K562 (cell line): ENCODE data around the gene CKMT1A.
"Not testable (repeated sequence)": the region's sequence is repeated elsewhere in the genome, so short reads cannot be mapped to it uniquely, and the experiment has no call there.

Experiments used
- CHD1 ChIP-seq: fragments of 200-600 bp; sonication (generic); IDR thresholded peaks from one replicate; pipeline ENCODE4 v1.6.1; 2012; ENCODE audit warnings: mild to moderate bottlenecking, moderate library complexity, low read length, inconsistent platforms
- KDM1A ChIP-seq, 2 experiments: fragments of 450-650 bp; IDR thresholded peaks; 2 replicates each; pipeline ENCODE4 v1.6.1; 2016; ENCODE audit warnings: mild to moderate bottlenecking in 2 of 2
- MXI1 ChIP-seq: IDR thresholded peaks from 2 replicates; pipeline ENCODE4 v1.6.1; 2011; ENCODE audit warnings: low read depth, mild to moderate bottlenecking, improper control_type of control experiment, low read length
- NR2F6 ChIP-seq: fragments of 450-650 bp; formaldehyde crosslinking; IDR thresholded peaks from 2 replicates; pipeline ENCODE4 v1.4.0; 2020; ENCODE audit warnings: mild to moderate bottlenecking
- POLR2AphosphoS5 ChIP-seq: IDR thresholded peaks from 2 replicates; pipeline ENCODE4 v1.6.1; 2011; ENCODE audit warnings: mild to moderate bottlenecking, low read depth, low read length, moderate library complexity; ENCODE audit not compliant: control insufficient read depth, insufficient read depth
- TCF7L2 ChIP-seq: fragments of 150-350 bp; IDR thresholded peaks from 2 replicates; pipeline ENCODE4 v1.6.1; 2016; ENCODE audit warnings: low read depth, mild to moderate bottlenecking, low read length, moderate library complexity
- TF ChIP-seq, protein P1 (sequence below): fragments of 250-450 bp; sonication (Bioruptor Pico); IDR thresholded peaks from 2 replicates; pipeline ENCODE4 v1.4.0; 2020
- TF ChIP-seq, protein P2 (sequence below), 3 experiments: IDR thresholded peaks in 2 of 3; conservative IDR thresholded peaks in 1 of 3; 2 replicates each; pipeline ENCODE4 v1.5.1; 2011 to 2012; ENCODE audit warnings: low read length in 3 of 3, mild to moderate bottlenecking in 3 of 3, control low read depth in 2 of 3, improper control_type of control experiment in 1 of 3, inconsistent platforms in 1 of 3, low read depth in 1 of 3, mixed read lengths in 1 of 3, moderate library complexity in 1 of 3; ENCODE audit not compliant: insufficient read depth in 2 of 3

DNA sequence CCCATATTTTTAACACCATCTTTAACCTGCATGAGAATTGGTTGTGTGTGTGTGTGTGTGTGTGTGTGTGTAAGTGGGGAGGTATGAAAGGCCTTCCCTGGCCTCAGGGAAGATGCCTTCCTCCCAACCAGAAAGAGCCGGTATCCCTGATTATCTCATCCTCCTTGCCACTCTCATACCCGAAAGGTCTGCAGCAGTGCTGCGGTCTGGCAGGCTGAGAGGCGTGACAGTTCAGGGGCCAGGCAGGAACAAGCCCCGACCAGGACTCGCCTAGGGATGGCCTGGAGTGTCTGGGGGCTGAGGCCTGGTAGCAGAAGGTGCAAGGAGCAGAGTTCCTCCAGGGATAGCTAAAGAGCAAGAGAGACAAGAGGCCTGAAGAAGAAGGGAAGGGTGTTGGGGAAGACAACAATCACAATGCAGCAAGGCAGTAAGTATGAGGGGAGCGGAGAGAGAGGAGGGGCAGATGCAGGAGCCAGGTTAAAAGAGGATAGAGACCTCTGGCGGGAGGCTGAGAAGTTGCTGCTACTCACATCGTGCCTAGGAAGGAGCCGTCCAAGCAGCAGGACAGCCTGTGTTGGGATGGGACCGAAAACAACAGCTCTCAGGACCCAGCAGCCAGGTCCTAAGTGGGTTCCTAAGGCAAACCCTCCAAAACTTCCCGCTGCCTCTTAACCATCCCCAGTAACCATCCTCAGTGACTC is 16.9 kb downstream of the CKMT1A start:
- TF ChIP-seq POLR2AphosphoS5; NR2F6 (CRISPR knock-in tag); KDM1A (IDR thresholded peaks at IDR 0.05); MXI1; CHD1; TCF7L2: not testable (repeated sequence)
- TF ChIP-seq, protein P1, sequence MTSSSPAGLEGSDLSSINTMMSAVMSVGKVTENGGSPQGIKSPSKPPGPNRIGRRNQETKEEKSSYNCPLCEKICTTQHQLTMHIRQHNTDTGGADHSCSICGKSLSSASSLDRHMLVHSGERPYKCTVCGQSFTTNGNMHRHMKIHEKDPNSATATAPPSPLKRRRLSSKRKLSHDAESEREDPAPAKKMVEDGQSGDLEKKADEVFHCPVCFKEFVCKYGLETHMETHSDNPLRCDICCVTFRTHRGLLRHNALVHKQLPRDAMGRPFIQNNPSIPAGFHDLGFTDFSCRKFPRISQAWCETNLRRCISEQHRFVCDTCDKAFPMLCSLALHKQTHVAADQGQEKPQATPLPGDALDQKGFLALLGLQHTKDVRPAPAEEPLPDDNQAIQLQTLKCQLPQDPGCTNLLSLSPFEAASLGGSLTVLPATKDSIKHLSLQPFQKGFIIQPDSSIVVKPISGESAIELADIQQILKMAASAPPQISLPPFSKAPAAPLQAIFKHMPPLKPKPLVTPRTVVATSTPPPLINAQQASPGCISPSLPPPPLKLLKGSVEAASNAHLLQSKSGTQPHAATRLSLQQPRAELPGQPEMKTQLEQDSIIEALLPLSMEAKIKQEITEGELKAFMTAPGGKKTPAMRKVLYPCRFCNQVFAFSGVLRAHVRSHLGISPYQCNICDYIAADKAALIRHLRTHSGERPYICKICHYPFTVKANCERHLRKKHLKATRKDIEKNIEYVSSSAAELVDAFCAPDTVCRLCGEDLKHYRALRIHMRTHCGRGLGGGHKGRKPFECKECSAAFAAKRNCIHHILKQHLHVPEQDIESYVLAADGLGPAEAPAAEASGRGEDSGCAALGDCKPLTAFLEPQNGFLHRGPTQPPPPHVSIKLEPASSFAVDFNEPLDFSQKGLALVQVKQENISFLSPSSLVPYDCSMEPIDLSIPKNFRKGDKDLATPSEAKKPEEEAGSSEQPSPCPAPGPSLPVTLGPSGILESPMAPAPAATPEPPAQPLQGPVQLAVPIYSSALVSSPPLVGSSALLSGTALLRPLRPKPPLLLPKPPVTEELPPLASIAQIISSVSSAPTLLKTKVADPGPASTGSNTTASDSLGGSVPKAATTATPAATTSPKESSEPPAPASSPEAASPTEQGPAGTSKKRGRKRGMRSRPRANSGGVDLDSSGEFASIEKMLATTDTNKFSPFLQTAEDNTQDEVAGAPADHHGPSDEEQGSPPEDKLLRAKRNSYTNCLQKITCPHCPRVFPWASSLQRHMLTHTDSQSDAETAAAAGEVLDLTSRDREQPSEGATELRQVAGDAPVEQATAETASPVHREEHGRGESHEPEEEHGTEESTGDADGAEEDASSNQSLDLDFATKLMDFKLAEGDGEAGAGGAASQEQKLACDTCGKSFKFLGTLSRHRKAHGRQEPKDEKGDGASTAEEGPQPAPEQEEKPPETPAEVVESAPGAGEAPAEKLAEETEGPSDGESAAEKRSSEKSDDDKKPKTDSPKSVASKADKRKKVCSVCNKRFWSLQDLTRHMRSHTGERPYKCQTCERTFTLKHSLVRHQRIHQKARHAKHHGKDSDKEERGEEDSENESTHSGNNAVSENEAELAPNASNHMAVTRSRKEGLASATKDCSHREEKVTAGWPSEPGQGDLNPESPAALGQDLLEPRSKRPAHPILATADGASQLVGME (CRISPR knock-in tag): not testable (repeated sequence)
- TF ChIP-seq, protein P2, sequence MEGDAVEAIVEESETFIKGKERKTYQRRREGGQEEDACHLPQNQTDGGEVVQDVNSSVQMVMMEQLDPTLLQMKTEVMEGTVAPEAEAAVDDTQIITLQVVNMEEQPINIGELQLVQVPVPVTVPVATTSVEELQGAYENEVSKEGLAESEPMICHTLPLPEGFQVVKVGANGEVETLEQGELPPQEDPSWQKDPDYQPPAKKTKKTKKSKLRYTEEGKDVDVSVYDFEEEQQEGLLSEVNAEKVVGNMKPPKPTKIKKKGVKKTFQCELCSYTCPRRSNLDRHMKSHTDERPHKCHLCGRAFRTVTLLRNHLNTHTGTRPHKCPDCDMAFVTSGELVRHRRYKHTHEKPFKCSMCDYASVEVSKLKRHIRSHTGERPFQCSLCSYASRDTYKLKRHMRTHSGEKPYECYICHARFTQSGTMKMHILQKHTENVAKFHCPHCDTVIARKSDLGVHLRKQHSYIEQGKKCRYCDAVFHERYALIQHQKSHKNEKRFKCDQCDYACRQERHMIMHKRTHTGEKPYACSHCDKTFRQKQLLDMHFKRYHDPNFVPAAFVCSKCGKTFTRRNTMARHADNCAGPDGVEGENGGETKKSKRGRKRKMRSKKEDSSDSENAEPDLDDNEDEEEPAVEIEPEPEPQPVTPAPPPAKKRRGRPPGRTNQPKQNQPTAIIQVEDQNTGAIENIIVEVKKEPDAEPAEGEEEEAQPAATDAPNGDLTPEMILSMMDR (IDR thresholded peaks at IDR 0.05 in 2 of 3, conservative IDR thresholded peaks at IDR 0.05 in 1 of 3; ENCODE audit: insufficient read depth in 2 of 3, low read depth in 1 of 3, low read length in 3 of 3): not testable (repeated sequence)
